Right kidney (tissue), 1 donor: ENCODE results near the gene LACTBL1.
A peak's percentile ranks its signal among the peaks of the same experiment; 100 is the strongest.

Experiments used
- DNase-seq: peaks from one replicate; pipeline ENCODE4 v3.0.0-alpha.2; 2016

Gene LACTBL1

DNA sequence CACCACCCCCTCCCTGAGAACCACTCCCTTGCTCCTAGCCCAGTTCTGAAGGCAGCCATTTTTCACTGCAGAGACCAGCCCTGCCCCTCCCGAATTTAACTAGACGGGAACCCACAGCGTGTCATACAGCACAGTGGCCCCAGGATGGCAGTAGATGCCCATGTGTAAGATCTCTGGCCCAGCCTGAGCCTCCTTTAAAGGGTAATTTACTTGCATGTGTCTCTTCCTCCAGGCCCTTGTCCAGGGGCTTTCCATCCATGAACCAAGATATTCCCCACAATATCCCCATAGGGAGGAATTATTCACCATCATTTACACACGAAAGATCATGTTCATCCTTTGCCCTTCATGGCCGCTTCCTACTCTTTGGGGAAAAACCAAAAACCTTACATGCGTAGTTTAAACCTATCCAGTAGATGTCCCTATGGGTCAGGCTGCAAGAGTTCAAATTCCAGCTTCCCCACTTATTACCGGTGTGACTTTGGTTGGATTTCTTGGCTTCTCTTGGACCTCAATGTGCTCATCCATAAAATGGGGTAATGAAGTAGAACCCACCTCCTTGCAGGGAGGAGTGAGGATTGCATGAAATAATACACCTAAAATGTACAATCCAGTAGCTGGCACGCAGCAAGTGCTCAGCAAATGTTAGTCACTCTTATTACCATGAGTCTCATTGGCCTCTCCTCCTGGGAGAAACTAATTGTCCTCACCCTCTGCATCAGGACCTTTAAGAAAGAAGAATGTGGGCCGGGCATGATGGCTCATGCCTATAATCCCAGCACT lies 4.0 kb upstream of the LACTBL1 start:
- peak; percentile 44 for DNase-seq

DNA sequence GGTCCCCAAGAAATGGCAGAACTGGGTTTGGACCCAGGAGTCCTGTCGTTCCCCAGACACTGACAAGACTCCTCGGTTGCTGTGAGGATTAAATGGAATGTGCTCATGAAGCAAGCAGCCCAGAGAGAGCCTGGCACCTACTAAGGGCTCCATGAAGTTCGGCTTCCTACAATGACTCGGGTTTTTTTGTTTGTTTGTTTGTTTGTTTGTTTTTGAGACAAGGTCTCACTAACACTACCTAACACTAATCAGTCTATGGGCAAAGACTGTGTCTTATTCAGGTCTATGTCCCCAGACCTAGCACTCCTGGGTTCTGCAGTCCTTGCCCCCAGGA lies 3.4 kb upstream of the LACTBL1 start:
- no peak for DNase-seq

GRCh38 chr1:22975694-22976093 lies 3.0 kb upstream of the LACTBL1 start:
- DNase-seq = no peak

GRCh38 chr1:22971611-22972405 lies 858 bp downstream of the LACTBL1 start:
- no peak for DNase-seq

DNA sequence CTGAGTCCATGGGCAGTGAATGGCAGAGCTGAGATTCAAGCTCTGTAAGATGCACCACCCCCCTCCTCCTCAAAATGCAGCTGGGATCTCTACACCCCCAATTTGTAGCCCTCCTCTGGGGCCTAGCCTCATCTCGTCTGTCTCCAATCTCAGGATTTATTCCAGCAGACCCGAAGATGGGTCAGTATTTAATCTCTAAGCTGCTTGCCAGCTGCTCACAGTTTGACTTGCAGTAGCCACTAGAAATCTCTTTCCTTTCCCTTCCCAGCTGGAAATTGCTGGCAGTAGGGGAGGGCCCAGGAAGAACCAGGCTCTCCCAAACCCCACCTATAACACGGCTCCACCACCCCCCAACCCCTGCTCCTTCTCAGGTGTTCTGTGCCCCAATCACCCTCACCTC lies 1.5 kb downstream of the LACTBL1 start:
- DNase-seq = no peak

DNA sequence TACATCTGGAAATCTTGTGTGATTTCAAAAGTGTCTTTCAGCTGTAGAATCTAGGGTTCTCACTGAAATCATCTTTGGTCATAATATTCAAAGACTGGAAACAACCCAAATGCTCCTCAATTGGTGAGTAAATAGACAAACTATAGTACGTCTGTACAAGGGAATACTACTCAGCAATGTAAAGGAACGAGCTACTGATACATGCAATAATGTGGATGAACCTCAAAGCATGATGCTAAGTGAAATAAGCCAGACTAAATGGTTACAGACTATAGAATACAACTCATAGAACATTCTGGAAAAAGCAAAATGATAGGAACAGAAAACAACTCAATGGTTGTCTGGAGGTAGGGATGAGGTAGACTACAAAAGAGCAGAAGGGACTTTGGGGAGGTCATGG lies 2.6 kb downstream of the LACTBL1 start:
- no peak for DNase-seq

- DNase-seq = no peak
Measured at GRCh38 chr1:22969304-22969709, 3.4 kb downstream of the LACTBL1 start.

- DNase-seq = no peak
Measured at GRCh38 chr1:22967833-22968232, 4.8 kb downstream of the LACTBL1 start.

GRCh38 chr1:22966309-22966708 lies 6.4 kb downstream of the LACTBL1 start:
- DNase-seq = no peak

DNA sequence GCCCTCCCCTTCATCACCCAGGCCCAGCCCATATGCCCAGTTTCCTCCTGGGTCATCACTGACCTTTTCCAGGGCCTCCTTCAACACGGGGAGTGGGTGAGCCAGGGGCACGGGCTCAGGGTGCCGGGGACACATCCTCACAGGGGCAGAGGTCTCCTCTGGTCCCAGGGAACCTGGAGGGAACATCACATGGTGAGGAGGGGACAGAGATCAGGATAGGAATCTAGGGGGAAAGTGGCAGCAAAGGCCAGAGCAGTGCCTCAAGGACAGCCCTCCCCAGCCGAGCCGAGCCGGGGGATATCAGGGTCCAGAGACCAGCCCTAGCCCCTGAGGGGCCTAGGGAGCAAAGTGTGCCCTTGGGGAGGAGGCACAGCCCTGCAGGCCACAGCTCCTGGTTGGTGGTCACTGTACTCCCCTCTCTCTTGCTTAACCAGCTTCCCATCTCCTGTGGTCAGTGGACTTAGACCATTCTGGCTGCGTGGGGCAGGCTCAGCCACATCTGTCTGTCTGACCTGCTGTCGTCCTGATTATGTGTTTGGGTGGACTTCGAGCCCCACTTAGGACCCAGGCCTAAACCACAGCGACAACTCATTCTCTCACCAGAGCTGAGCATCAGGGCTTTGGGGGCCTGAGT lies 9.5 kb downstream of the LACTBL1 start:
- no peak for DNase-seq

DNA sequence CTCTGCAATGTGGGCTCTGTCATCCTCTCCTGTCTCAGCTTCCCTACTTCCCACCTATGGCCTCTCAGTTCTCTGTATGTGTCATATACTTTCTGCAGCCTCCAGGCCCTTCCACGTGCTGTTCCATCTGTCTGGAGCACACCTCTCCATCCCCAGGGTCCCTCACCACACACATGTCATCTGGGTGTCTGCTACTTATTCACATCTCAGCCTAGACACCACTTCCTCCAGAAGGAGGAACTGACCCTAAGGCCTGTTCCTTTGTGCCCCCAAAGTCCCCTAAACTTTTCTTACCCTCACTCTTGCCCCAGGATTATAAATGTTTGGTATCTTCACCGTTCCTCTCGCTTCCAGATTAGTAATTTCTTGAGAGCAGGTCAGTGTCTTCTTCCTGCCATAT lies 10.1 kb downstream of the LACTBL1 start:
- no peak for DNase-seq

DNA sequence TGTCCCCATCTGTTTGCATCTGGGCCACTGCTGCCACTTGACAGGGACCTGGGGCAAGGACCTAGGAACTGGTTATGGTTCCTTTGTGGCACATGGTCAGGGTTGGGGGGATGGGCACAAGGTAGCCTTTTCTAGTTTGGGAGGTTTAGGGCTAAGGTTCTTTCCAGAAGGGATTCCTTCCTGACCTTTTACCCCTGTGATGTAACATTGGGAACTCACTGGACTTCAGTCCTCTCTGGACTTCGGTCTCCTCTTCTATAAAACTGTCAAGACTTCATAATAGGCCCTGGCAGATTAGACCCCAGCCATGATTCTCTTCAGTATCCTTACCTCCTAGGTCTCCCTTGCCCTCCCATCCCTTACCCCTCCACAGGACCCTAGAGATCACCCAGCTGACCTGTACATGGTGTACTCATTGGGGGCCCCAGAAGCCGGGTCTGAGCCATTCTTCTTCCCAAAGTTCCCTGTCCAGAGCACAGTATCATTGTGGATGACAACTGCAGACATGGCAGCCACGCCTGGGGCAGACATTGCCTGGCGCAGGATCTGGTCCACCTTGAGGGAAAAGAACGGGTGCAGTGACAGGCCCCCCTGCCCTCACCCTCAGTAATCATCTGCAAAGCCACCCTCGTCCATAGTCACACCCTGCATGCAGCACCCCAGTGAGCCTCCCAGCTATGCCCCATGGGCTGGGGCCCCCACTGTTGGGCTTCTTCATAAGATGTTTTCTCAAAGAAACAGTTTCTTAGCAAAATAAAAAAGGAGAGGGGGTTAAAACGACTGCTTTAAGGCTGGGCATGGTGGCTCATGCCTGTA lies 12.9 kb downstream of the LACTBL1 start:
- DNase-seq = no peak

DNA sequence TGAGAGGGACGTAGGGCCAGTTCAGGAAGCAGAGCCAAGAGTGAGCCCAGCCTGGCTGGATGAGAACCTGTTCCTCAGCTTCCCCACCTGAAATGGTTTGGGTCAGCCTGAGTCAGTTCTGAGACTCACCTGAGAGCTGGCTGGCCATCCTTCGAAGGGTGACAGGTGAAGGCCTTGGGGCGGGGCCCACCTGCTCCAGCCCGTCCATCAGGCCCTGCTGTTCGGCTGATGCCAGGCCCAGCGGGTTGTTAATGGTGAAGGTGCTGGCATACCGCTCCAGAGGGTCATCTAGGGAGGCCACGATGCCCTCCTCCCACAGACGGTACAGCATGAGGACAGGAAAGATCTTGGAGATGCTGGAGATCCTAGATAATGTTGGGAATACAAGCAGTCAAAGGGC lies 14.1 kb downstream of the LACTBL1 start:
- no peak for DNase-seq

GRCh38 chr1:22957066-22957465 lies 15.6 kb downstream of the LACTBL1 start:
- no peak for DNase-seq

DNA sequence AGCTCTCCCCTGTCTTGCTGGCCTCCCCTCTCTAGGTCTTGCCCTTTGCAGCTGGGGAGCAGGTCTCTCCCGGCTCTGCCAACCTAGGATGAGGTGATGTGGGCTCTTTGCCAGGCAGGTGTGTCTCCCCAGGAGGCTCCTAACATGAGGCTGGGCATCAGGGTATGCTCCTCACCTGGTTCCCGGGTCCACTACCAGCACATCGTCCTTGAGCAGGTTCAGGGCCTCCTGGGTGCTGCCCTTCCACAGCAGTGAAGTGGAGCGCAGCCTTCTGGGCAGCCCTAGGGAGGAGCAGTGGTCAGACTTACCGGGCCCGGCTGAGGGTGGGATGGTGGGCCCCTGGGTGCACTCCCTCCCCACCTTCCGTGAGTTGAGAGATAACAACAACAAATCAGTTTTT lies 17.5 kb downstream of the LACTBL1 start:
- no peak for DNase-seq

- no peak for DNase-seq
Measured at GRCh38 chr1:22953740-22954141, 18.9 kb downstream of the LACTBL1 start.

GRCh38 chr1:22953057-22953739 lies 19.5 kb downstream of the LACTBL1 start:
- DNase-seq = peak; percentile 71

DNA sequence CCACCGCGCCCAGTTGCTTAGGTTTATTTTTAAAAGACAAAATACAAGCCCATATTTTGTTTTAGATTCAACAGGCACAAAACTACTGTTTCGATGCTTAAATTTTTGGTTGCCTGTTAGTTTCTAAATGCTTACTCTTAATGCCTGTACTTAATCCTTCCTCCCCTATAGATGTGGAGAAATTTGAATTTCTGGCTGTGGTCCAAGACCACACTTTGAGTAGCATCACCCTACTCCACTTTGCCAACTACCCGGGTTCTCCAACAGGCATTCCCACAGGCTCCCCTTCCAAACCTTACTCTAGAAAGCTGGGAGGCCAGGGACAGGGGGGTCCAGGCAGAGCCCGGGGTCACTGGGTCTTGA lies 20.0 kb downstream of the LACTBL1 start:
- no peak for DNase-seq

DNA sequence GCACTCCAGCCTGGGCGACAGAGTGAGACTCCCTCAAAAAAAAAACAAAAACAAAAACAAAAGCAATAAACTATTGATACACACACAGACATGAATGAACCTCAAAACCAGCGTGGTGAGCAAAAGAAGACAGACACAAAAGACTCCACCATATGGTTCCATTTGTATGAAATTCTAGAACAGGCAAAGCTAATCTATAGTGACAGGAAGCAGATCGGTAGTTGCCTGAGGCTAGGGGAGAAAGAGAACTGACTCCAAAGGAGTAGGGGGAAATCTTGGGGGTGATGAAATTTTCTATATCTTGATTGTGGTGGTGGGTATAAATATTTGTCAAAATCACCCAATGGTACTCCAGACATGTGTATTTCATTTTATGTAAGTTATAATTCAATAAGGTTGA lies 20.9 kb downstream of the LACTBL1 start:
- DNase-seq = no peak

DNA sequence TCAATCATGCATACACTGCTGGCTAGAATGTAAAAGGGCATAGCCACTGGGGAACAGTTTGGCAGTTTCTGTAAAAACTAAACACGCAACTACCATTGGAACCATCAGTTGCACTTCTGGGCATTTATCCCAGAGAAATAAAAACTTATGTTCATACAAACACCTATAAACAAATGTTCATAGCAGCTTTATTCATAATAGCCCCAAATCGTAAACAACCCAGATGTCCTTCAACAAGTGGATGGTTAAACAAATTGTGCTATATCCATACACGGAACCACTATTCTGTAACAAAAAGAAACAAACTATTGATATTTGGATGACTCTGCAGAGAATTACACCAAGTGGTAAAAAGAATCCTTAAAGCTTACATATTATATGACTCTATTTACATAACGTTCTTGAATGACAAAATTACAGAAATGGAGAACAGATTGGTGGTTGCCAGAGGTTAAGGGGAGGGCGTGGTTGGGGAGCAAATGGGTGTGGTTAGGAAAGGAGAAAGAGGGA lies 22.8 kb downstream of the LACTBL1 start:
- no peak for DNase-seq

DNA sequence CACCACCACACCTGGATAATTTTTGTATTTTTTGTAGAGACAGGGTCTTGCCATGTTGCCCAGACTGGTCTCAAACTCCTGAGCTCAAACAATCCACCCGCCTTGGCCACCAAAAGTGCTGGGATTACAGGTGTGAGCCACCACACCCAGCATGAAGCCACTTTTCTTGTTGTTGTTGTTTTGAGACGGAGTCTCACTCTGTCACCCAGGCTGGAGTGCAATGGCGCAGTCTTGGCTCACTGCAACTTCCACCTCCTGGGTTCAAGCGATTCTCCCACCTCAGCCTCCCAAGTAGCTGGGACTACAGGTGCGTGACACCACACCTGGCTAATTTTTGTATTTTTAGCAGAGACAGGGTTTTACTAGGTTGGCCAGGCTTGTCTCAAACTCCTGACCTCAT lies 27.5 kb downstream of the LACTBL1 start:
- DNase-seq = peak; percentile 23
